HepG2 (cell line): ENCODE measurements around the gene PPFIA4. TPM values are rescaled to one million over a fixed set of nuclear protein-coding genes. Genes with fewer than 3 reads are reported as not detected.

ENCODE experiments used
- ELF3 ChIP-seq: IDR thresholded peaks from 2 replicates; pipeline ENCODE4 v1.6.1; 2016; ENCODE audit warnings: missing genetic modification reagents, missing compliant biosample characterization
- HNF1B ChIP-seq: sonication (generic); formaldehyde crosslinking; IDR thresholded peaks from 2 replicates; pipeline ENCODE4 v1.5.1; 2020; ENCODE audit warnings: mild to moderate bottlenecking, moderate library complexity, missing genetic modification reagents
- KLF15 ChIP-seq: sonication (generic); formaldehyde crosslinking; IDR thresholded peaks from 2 replicates; pipeline ENCODE4 v1.8.1; 2023; ENCODE audit warnings: borderline replicate concordance, mild to moderate bottlenecking, inconsistent platforms, missing genetic modification reagents, mixed read lengths
- SMAD1 ChIP-seq: sonication (generic); formaldehyde crosslinking; IDR thresholded peaks from 2 replicates; pipeline ENCODE4 v1.4.0; 2020; ENCODE audit warnings: missing genetic modification reagents, low read depth, mild to moderate bottlenecking, borderline replicate concordance
- STAG1 ChIP-seq: sonication (generic); formaldehyde crosslinking; IDR thresholded peaks from 2 replicates; pipeline ENCODE4 v1.4.0; 2020; ENCODE audit warnings: missing genetic modification reagents
- TRIM24 ChIP-seq: sonication (generic); formaldehyde crosslinking; IDR thresholded peaks from 2 replicates; pipeline ENCODE4 v1.8.0; 2022; ENCODE audit warnings: mild to moderate bottlenecking, missing genetic modification reagents
- YY1 ChIP-seq: IDR thresholded peaks from 2 replicates; pipeline ENCODE4 v1.6.1; 2011; ENCODE audit warnings: low read length, low read depth, moderate library complexity, mild to moderate bottlenecking; ENCODE audit not compliant: insufficient read depth, insufficient replicate concordance
- ZNF230 ChIP-seq: sonication (generic); formaldehyde crosslinking; IDR thresholded peaks from 2 replicates; pipeline ENCODE4 v1.4.0; 2020; ENCODE audit warnings: mild to moderate bottlenecking, missing genetic modification reagents
- ZNF619 ChIP-seq: sonication (generic); formaldehyde crosslinking; IDR thresholded peaks from 2 replicates; pipeline ENCODE4 v1.4.0; 2020; ENCODE audit warnings: mild to moderate bottlenecking, missing genetic modification reagents
- ZNF629 ChIP-seq: sonication (generic); formaldehyde crosslinking; conservative IDR thresholded peaks from 2 replicates; pipeline ENCODE4 v1.5.0; 2020; ENCODE audit warnings: missing genetic modification reagents
- ZNF687 ChIP-seq: sonication (generic); formaldehyde crosslinking; IDR thresholded peaks from 2 replicates; pipeline ENCODE4 v1.5.1; 2020; ENCODE audit warnings: mild to moderate bottlenecking, missing genetic modification reagents, moderate library complexity
- polyA plus RNA-seq, 8 experiments: library from polyadenylated mRNA; depleted of rRNA in 3 of 8; stranded (reverse) in 7 of 8; unstranded in 1 of 8; fragments of >200 nt; fragmentation: Illumina TruSeq in 4 of 8; extraction: Trizol in 4 of 8; gene quantifications; 2 replicates each; pipeline versions ENCODE4 v1.2.1 to v1.2.3, GENCODE V29; 2011 to 2016; ENCODE audit warnings: low read depth in 4 of 8, missing spikeins in 1 of 8, mixed read lengths in 1 of 8; ENCODE audit not compliant: insufficient read depth in 1 of 8
- total RNA-seq, 5 experiments: library from RNA; depleted of rRNA; stranded (reverse); fragments of >200 nt; fragmentation: Illumina TruSeq; extraction: Trizol; gene quantifications; 2 replicates each; pipeline ENCODE4 v1.2.3, GENCODE V29; 2016; ENCODE audit warnings: low read depth in 1 of 5
- TF ChIP-seq, protein P1 (sequence below): sonication (generic); formaldehyde crosslinking; IDR thresholded peaks from 2 replicates; pipeline ENCODE4 v1.4.0; 2020; ENCODE audit warnings: missing genetic modification reagents
- TF ChIP-seq, protein P2 (sequence below): sonication (generic); formaldehyde crosslinking; IDR thresholded peaks from 2 replicates; pipeline ENCODE4 v1.4.0; 2020; ENCODE audit warnings: missing genetic modification reagents, borderline replicate concordance
- TF ChIP-seq, protein P3 (sequence below): sonication (generic); formaldehyde crosslinking; IDR thresholded peaks from 2 replicates; pipeline ENCODE4 v1.4.0; 2020; ENCODE audit warnings: mild to moderate bottlenecking, missing genetic modification reagents

PPFIA4 gene
- total and polyA plus RNA-seq, 2 of the 13 experiments (the other 11 are each of a cell fraction or from before 2014, with no cell fraction given) = 6.4 TPM; not detected in 1

DNA sequence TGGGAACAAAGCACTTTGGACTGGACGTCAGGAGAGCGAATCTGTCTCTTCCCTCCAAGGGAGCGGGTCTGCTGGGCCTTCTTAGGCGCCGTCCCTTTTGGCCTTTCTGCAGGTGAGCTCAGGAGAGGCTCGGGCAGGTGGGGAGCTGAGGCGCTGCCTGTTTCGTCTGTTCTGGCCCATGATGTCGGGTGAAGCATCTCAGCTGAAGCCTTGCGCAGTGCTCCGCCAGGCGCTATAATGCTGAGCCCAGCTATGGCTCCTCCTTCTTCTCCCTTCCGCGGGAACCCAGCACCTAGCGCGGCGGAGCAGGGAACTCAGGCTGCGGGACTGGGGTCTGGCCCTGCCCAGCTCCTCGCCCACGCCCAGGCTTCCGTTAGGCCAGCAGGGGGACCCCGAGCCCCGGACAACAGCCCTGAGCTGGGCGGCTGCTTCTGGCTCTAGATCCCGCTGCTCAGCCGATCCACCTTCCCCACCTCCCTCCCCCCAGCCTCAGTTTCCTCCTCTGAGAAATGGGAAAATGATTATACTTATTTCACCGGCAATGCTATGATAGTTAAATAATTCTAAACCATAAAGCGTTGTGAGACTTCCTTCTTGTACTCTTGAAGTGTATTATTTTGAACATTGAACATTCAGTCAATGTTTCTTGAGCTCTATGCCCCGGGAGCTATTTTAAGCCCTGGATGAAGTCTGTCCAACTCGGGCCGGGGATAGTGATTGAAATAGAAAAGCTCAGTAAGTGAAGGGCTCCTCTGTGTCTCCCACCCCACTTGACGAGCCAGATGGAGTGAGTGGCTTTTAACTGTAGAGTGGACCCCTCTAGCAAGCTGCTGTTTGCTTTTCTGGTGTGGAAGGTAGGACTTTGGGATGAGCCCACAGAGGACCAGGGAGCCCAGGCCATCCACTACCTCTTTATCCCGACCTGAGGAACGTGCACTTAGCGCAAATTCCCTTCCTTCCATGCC is 91.6 kb downstream of the PPFIA4 start (continued):
- TF ChIP-seq, protein P1, sequence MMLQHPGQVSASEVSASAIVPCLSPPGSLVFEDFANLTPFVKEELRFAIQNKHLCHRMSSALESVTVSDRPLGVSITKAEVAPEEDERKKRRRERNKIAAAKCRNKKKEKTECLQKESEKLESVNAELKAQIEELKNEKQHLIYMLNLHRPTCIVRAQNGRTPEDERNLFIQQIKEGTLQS = no peak
- TF ChIP-seq YY1 (peak; percentile 30), TRIM24 (CRISPR knock-in tag) (no peak), SMAD1 (no peak), KLF15 (CRISPR knock-in tag) (no peak), ZNF230 (CRISPR knock-in tag) (no peak), ZNF619 (CRISPR knock-in tag) (0 out of 2 replicates have a peak, but pooled peaks have one; percentile 35), ELF3 (CRISPR knock-in tag) (0 out of 2 replicates have a peak, but pooled peaks have one; percentile 16), HNF1B (0 out of 2 replicates have a peak, but pooled peaks have one; percentile 22), ZNF687 (CRISPR knock-in tag) (peak; percentile 37; the same call in 1 of the 2 replicates), STAG1 (CRISPR knock-in tag) (peak; percentile 83), ZNF629 (CRISPR knock-in tag) (peak; percentile 60; the same call in 1 of the 2 replicates)
- TF ChIP-seq, protein P2, sequence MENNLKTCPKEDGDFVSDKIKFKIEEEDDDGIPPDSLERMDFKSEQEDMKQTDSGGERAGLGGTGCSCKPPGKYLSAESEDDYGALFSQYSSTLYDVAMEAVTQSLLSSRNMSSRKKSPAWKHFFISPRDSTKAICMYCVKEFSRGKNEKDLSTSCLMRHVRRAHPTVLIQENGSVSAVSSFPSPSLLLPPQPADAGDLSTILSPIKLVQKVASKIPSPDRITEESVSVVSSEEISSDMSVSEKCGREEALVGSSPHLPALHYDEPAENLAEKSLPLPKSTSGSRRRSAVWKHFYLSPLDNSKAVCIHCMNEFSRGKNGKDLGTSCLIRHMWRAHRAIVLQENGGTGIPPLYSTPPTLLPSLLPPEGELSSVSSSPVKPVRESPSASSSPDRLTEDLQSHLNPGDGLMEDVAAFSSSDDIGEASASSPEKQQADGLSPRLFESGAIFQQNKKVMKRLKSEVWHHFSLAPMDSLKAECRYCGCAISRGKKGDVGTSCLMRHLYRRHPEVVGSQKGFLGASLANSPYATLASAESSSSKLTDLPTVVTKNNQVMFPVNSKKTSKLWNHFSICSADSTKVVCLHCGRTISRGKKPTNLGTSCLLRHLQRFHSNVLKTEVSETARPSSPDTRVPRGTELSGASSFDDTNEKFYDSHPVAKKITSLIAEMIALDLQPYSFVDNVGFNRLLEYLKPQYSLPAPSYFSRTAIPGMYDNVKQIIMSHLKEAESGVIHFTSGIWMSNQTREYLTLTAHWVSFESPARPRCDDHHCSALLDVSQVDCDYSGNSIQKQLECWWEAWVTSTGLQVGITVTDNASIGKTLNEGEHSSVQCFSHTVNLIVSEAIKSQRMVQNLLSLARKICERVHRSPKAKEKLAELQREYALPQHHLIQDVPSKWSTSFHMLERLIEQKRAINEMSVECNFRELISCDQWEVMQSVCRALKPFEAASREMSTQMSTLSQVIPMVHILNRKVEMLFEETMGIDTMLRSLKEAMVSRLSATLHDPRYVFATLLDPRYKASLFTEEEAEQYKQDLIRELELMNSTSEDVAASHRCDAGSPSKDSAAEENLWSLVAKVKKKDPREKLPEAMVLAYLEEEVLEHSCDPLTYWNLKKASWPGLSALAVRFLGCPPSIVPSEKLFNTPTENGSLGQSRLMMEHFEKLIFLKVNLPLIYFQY (CRISPR knock-in tag) = no peak
- TF ChIP-seq, protein P3, sequence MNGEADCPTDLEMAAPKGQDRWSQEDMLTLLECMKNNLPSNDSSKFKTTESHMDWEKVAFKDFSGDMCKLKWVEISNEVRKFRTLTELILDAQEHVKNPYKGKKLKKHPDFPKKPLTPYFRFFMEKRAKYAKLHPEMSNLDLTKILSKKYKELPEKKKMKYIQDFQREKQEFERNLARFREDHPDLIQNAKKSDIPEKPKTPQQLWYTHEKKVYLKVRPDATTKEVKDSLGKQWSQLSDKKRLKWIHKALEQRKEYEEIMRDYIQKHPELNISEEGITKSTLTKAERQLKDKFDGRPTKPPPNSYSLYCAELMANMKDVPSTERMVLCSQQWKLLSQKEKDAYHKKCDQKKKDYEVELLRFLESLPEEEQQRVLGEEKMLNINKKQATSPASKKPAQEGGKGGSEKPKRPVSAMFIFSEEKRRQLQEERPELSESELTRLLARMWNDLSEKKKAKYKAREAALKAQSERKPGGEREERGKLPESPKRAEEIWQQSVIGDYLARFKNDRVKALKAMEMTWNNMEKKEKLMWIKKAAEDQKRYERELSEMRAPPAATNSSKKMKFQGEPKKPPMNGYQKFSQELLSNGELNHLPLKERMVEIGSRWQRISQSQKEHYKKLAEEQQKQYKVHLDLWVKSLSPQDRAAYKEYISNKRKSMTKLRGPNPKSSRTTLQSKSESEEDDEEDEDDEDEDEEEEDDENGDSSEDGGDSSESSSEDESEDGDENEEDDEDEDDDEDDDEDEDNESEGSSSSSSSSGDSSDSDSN (CRISPR knock-in tag) = peak; percentile 39; the same call in 1 of the 2 replicates
